Measurements from ENCODE around the gene TECPR2. TPM values are rescaled to one million over a fixed set of nuclear protein-coding genes. Genes with fewer than 3 reads are reported as not detected.

The TECPR2 gene
- total RNA-seq, 1 donor from 2014 or later = 8.9 TPM

GRCh38 chr14:102426796-102427195 is 64.1 kb downstream of the TECPR2 start:
- DNase-seq (ENCODE audit: low read depth in 2 of 2) = no peak

- no peak for DNase-seq (ENCODE audit: low read depth in 2 of 2)
These were observed 64.9 kb downstream of the TECPR2 start for GRCh38 chr14:102427642-102428041.

GRCh38 chr14:102430212-102430908 is 67.6 kb downstream of the TECPR2 start:
- no peak for DNase-seq (ENCODE audit: low read depth in 2 of 2)

- no peak for DNase-seq (ENCODE audit: low read depth in 2 of 2)
These were observed 69.0 kb downstream of the TECPR2 start for GRCh38 chr14:102431751-102432150.

- no peak for DNase-seq (ENCODE audit: low read depth in 2 of 2)
These were observed 72.0 kb downstream of the TECPR2 start for GRCh38 chr14:102434647-102435175.

GRCh38 chr14:102437997-102438915 is 75.5 kb downstream of the TECPR2 start:
- DNase-seq (ENCODE audit: low read depth in 2 of 2) = peak; percentile 84 to 87

GRCh38 chr14:102439556-102439955 is 76.8 kb downstream of the TECPR2 start:
- no peak for DNase-seq (ENCODE audit: low read depth in 2 of 2)

- no peak for DNase-seq (ENCODE audit: low read depth in 2 of 2)
These were observed 77.7 kb downstream of the TECPR2 start for GRCh38 chr14:102440392-102440791.

GRCh38 chr14:102442241-102443211 is 79.8 kb downstream of the TECPR2 start:
- DNase-seq (ENCODE audit: low read depth in 2 of 2) = no peak

GRCh38 chr14:102445066-102445465 is 82.3 kb downstream of the TECPR2 start:
- DNase-seq (ENCODE audit: low read depth in 2 of 2) = no peak

- no peak for DNase-seq (ENCODE audit: low read depth in 2 of 2)
These were observed 82.9 kb downstream of the TECPR2 start for GRCh38 chr14:102445641-102446040.

GRCh38 chr14:102450206-102451063 is 87.7 kb downstream of the TECPR2 start:
- DNase-seq (ENCODE audit: low read depth in 2 of 2) = no peak

GRCh38 chr14:102451064-102451352 is 88.3 kb downstream of the TECPR2 start:
- no peak for DNase-seq (ENCODE audit: low read depth in 2 of 2)

GRCh38 chr14:102452302-102452701 is 89.6 kb downstream of the TECPR2 start:
- no peak for DNase-seq (ENCODE audit: low read depth in 2 of 2)

- DNase-seq (ENCODE audit: low read depth in 2 of 2) = no peak
These were observed 92.0 kb downstream of the TECPR2 start for GRCh38 chr14:102454711-102455110.

GRCh38 chr14:102457509-102457908 is 94.8 kb downstream of the TECPR2 start:
- no peak for DNase-seq (ENCODE audit: low read depth in 2 of 2)

GRCh38 chr14:102461490-102462338 is 99.0 kb downstream of the TECPR2 start:
- no peak for DNase-seq (ENCODE audit: low read depth in 2 of 2)

GRCh38 chr14:102462391-102462790 is 99.7 kb downstream of the TECPR2 start:
- DNase-seq (ENCODE audit: low read depth in 2 of 2) = no peak

- no peak for DNase-seq (ENCODE audit: low read depth in 2 of 2)
These were observed 101.3 kb downstream of the TECPR2 start for GRCh38 chr14:102464006-102464405.
